ENCODE results near the gene RPS15. TPM values are rescaled to one million over a fixed set of nuclear protein-coding genes. Genes with fewer than 3 reads are reported as not detected.
A peak's percentile ranks its signal among the peaks of the same experiment; 100 is the strongest.
"Not testable (repeated sequence)": the region's sequence is repeated elsewhere in the genome, so short reads cannot be mapped to it uniquely, and the experiment has no call there.

RPS15 gene
- total RNA-seq, 1 experiment from 2014 or later: 1,442 TPM

GRCh38 chr19:1473085-1473851 lies 35.1 kb downstream of the RPS15 start:
- Histone ChIP-seq H3K9me3 (replicated peaks) (peaks cover 4% of the 10 kb centered on the region; the same call in 1 of the 2 replicates), H3K36me3 (peaks cover 28% of the 10 kb centered on the region), H3K4me3 (no peak overlapping the region), H3K27me3 (replicated peaks) (peaks cover 45% of the 10 kb centered on the region), H3K27ac (no peak overlapping the region), H3K4me1 (replicated peaks) (peaks cover 35% of the 10 kb centered on the region)
- no peak for DNase-seq (ENCODE audit: low read depth in 1 of 2, low spot score in 2 of 2)

DNA sequence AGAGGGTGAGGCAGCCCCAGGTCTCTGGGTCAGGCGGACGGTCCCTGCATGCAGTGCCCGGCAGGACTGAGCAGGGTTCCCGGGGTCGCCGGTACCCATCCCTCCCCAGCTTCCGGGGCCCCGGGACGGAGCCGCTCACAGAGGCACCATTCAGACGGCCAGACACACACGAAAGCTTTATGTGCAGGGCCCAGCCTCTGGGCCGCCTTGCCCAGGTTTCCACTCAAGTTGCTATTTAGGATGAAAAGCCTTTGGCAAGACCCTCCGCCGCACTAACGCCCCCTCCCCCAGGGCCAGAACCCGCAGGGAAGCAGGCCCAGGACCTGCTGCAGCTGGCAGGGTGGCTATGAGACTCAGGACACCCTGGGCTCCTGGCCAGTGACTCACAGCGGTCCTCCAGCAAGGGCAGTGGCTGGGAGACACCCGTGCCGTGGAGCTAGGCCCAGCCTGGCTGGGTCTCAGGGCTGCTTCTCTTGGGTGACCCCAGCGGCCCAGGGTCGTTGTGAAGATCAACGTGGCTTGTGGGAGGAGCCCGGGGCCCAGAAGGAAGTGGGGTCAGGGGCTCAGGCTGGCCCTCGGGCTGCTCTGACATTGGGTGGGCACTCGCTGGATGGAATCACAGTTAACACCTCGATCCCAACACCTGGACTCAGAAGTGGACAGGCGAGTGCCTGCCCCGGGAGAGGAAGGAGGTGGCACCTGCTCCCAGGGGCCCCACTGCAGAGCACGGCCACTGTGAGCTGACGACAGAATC lies 36.0 kb downstream of the RPS15 start:
- Histone ChIP-seq H3K4me1 (replicated peaks) (peaks cover 28% of the 10 kb centered on the region), H3K4me3 (no peak overlapping the region), H3K27ac (no peak overlapping the region), H3K27me3 (replicated peaks) (peaks cover 35% of the 10 kb centered on the region), H3K9me3 (replicated peaks) (peaks cover 4% of the 10 kb centered on the region; the same call in 1 of the 2 replicates), H3K36me3 (peaks cover 28% of the 10 kb centered on the region)
- DNase-seq (ENCODE audit: low read depth in 1 of 2, low spot score in 2 of 2): no peak

DNA sequence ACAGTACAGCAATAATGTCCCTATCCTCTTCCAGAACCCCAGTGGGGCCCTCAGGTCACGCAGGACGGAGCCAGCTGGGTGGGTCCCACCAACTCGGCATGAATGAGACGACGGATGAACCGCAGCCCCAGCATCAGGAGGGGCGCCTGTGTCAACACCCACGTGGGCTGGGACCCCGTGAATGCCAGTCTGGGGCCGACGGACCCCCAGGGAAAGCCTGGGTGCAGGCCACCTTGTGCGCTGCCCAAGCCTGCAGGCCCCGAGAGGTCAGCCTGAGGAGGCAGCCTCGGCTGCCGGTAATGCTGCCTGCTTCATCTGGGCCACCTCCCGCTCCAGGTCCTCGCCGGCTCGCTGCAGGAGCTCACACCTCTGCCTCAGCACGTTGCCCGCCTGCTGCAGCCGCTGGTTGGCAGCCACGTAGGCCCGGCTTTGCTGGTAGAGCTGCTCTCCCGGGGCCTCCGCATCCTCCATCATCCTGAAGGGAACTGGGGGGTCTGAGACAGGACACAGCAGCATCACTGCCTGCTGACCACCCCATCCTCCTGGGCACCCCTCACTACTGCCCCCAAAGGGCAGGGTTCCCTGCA lies 36.7 kb downstream of the RPS15 start:
- peaks cover 26% of the 10 kb centered on the region for H3K4me1 ChIP-seq (replicated peaks)
- H3K4me3 ChIP-seq: no peak overlapping the region
- peaks cover 31% of the 10 kb centered on the region for H3K27me3 ChIP-seq (replicated peaks)
- peaks cover 26% of the 10 kb centered on the region for H3K36me3 ChIP-seq
- peaks cover 4% of the 10 kb centered on the region; the same call in 1 of the 2 replicates for H3K9me3 ChIP-seq (replicated peaks)
- no peak overlapping the region for H3K27ac ChIP-seq
- DNase-seq (ENCODE audit: low read depth in 1 of 2, low spot score in 2 of 2): no peak

- no peak for DNase-seq (ENCODE audit: low read depth in 1 of 2, low spot score in 2 of 2)
- H3K27ac ChIP-seq: no peak overlapping the region
- peaks cover 21% of the 10 kb centered on the region for H3K27me3 ChIP-seq (replicated peaks)
- peaks cover 25% of the 10 kb centered on the region for H3K36me3 ChIP-seq
- peaks cover 16% of the 10 kb centered on the region for H3K4me1 ChIP-seq (replicated peaks)
- H3K4me3 ChIP-seq: no peak overlapping the region
- no peaks in the 10 kb centered on the region for H3K9me3 ChIP-seq (replicated peaks)
Measured at GRCh38 chr19:1475751-1476437, 37.7 kb downstream of the RPS15 start.

DNA sequence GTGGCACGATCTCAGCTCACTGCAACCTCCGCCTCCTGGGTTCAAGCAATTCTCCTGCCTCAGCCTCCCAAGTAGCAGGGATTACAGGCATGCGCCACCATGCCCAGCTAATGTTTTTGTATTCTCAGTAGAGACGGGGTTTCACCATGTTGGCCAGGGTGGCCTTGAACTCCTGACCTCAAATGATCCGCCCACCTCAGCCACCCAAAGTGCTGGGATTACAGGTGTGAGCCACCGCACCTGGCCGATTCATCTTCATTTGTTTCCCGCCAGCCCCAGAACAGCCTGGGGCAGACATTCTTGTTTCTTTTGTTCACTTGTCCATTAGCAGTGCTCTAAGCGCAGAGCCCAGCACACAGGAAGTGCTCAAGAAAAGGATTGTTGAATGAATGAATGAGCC lies 38.9 kb downstream of the RPS15 start:
- H3K27ac ChIP-seq; H3K9me3 ChIP-seq (replicated peaks); DNase-seq (ENCODE audit: low read depth in 1 of 2, low spot score in 2 of 2); H3K4me3 ChIP-seq; H3K27me3 ChIP-seq (replicated peaks): not testable (repeated sequence)
- H3K4me1 ChIP-seq (replicated peaks): peaks cover 12% of the 10 kb centered on the region
- H3K36me3 ChIP-seq: peaks cover 25% of the 10 kb centered on the region

DNA sequence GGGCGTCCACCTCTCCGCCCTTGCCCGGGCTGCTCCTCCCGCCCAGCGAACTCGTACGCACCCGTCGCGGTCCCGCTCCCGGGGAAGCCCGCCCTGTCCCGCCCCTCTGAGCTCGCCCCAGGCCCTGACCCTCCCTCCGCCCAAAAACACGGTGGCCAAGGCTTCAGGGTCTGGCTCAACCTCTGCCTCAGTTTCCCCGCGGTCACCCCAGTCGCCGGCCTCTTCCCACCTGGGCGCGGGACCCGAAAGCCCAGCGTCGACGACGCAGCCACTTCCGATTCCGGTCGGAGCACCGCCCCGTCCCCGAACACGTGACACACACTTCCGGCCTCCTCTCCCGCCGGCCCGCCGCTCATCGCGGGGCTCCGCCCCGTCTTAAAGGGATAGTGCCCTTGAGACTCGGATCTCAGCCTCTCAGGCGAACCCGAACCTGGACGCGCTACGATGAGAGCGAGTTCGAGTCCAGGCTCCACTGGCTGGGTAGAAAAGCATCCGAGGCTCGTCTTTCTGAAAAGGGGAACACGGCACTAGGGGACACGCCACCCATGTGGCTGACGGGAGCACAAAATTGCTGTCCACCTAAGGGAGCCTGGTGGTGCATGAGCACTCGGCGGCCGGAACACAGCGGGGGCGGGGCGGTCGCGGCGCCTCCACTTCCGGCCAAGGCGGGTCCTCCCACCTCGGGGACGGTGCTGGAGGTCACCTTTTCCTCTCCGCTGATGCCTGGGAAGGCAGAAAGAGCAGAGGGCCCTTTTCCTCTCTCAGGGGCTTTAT lies 40.9 kb downstream of the RPS15 start, which contains the start of gene C19orf25:
Gene C19orf25, minus strand, starts transcription at position 282 of the 774 bp plus-strand sequence. CDS start 312 bp downstream, outside the sequence.
- H3K9me3 ChIP-seq (replicated peaks): no peaks in the 10 kb centered on the region
- peak; percentile 96 for DNase-seq (ENCODE audit: low read depth in 1 of 2, low spot score in 2 of 2)
- peak within 1 kb of the TSS; percentile 33 for H3K27ac ChIP-seq
- peak within 1 kb of the TSS; percentile 55 for H3K4me3 ChIP-seq
- H3K4me1 ChIP-seq (replicated peaks): peaks cover 12% of the 10 kb centered on the region
- no peaks in the 10 kb centered on the region for H3K27me3 ChIP-seq (replicated peaks)
- peaks cover 25% of the 10 kb centered on the region for H3K36me3 ChIP-seq

GRCh38 chr19:1481224-1481892 lies 43.2 kb downstream of the RPS15 start:
- H3K4me3 ChIP-seq: no peak overlapping the region
- DNase-seq (ENCODE audit: low read depth in 1 of 2, low spot score in 2 of 2): no peak
- no peaks in the 10 kb centered on the region for H3K27me3 ChIP-seq (replicated peaks)
- H3K36me3 ChIP-seq: peaks cover 9% of the 10 kb centered on the region; the same call in 1 of the 2 replicates
- no peak overlapping the region for H3K27ac ChIP-seq
- peaks cover 12% of the 10 kb centered on the region for H3K4me1 ChIP-seq (replicated peaks)
- H3K9me3 ChIP-seq (replicated peaks): no peaks in the 10 kb centered on the region

DNA sequence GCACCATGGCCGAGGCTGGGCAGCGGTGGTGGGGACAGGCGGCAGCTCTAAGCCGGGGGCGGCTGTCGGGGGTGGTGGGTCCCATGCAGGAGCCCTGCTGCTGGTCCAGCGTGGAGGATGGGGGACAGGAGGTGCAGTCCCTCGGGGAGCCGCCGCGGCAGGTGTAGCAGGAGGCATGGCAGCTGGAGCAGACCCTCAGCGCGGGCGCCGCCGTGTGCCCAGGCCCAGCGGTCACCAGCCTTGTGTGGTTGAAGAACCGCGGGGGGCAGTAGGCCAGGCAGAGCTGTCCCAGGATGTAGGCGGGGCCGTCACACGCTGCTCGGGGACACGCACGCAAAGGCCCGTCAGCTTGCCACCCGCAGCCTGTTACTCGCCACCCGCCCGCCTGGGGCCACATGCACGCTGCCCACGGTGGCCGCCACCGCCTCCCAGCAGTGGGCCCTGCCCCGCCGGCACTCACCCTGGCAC lies 43.7 kb downstream of the RPS15 start:
- Histone ChIP-seq H3K4me3 (no peak overlapping the region), H3K9me3 (replicated peaks) (no peaks in the 10 kb centered on the region), H3K36me3 (peaks cover 5% of the 10 kb centered on the region; the same call in 1 of the 2 replicates), H3K4me1 (replicated peaks) (peaks cover 12% of the 10 kb centered on the region), H3K27me3 (replicated peaks) (no peaks in the 10 kb centered on the region), H3K27ac (no peak overlapping the region)
- no peak for DNase-seq (ENCODE audit: low read depth in 1 of 2, low spot score in 2 of 2)

DNA sequence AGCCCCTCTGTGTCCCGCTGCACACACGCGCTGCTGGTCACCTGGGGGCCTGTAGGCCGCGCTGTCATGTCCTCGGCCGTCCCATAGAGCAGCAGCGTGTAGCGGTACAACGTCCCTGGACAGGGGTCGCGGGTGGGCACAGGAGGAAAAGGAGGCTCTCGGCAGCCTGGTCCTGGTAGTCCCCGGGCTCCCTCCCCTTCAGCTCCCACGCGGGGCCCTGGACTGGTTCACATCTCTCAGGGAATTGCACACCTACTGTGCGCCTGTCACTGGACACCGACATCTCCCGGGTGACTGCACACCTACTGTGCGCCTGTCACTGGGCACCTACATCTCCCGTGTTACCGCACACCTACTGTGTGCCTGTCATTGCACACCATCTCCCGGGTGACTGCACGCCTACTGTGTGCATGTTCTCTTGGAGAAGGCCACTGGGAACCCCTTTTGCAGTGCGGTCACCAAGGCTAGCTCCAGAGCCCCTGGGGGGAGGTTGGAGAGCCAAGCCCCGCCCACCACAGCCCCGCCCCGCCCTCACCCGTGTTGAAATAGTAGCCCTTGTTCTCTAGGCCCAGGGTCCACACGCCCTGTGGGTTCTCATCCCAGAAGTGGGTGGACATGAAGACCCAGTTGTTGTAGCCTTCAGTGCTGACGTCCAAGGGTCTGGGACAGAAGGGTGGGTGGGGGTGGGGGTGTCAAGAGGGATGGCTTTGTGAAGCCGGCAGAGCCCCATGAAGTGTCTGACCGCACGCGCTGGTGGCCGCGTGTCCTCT lies 44.4 kb downstream of the RPS15 start:
- Histone ChIP-seq H3K27me3 (replicated peaks) (no peaks in the 10 kb centered on the region), H3K27ac (no peak overlapping the region), H3K9me3 (replicated peaks) (no peaks in the 10 kb centered on the region), H3K4me3 (no peak overlapping the region), H3K36me3 (0 out of 2 replicates have a peak, but pooled peaks cover under 1% of the 10 kb centered on the region), H3K4me1 (replicated peaks) (peaks cover 12% of the 10 kb centered on the region)
- no peak for DNase-seq (ENCODE audit: low read depth in 1 of 2, low spot score in 2 of 2)

DNA sequence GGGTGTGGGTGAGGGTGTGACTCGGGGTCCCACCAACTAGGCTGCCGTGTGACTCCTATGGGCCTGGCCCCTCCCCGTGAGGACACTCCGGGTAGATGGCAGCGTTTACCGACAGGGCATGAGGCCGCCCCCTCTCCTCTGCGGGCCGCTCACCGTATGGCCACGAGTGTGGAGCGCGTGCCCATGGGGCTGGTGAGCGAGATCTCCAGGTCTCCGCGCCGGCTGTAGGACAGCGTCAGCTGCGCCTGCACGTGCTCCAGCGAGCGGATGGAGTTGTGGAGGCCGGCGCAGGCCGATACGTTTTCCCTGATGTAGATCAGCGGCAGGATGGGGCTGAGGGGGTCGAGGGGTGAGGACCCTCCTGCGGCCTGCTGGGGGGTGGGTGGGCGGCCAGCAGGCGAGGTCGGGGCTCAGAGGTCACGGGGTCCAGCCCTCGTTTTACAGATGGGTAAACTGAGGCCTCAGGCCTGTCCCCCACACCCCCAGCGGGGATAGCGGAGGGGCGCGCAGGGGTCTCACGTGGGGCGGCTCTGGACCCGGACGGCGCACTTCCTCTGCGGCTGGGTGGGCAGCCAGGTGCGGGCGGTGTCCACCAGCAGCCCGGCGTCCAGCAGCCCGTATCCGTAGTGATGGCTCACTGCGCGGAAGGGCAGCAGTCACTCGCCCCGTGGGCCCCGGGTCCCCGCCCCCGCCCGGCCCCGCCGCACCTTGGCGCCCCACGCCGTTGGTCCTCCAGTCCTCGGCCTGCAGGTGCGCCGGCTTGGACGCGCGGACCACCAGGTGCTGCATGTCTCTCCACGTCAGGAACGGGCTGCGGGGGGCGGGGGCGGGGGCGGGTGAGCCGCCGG lies 45.2 kb downstream of the RPS15 start:
- H3K27me3 ChIP-seq (replicated peaks): no peaks in the 10 kb centered on the region
- no peak overlapping the region for H3K4me3 ChIP-seq
- H3K9me3 ChIP-seq (replicated peaks): no peaks in the 10 kb centered on the region
- no peaks in the 10 kb centered on the region for H3K36me3 ChIP-seq
- peaks cover 6% of the 10 kb centered on the region for H3K4me1 ChIP-seq (replicated peaks)
- DNase-seq (ENCODE audit: low read depth in 1 of 2, low spot score in 2 of 2): no peak
- H3K27ac ChIP-seq: no peak overlapping the region

DNA sequence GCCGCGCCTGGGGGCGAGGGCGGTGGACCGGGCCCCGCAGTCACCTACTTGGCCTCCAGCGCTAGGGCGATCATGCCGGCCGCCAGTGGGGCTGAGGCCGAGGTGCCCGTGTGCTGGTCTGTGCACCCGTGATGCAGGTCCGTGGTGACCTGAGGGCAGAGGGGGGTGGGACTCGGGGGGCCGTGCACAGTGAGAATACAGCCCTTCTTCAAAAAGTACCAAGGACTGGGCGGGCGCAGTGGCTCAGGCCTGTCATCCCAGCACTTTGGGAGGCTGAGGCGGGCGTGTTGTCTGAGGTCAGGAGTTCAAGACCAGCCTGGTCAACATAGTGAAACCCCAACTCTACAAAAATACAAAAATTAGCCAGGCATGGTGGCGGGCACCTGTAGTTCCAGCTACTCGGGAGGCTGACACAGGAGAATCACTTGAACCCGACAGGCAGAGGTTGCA lies 45.8 kb downstream of the RPS15 start:
- no peaks in the 10 kb centered on the region for H3K27me3 ChIP-seq (replicated peaks)
- H3K4me3 ChIP-seq: no peak overlapping the region
- H3K9me3 ChIP-seq (replicated peaks): no peaks in the 10 kb centered on the region
- peaks cover 5% of the 10 kb centered on the region; the same call in 1 of the 2 replicates for H3K4me1 ChIP-seq (replicated peaks)
- DNase-seq (ENCODE audit: low read depth in 1 of 2, low spot score in 2 of 2): no peak
- no peak overlapping the region for H3K27ac ChIP-seq
- no peaks in the 10 kb centered on the region for H3K36me3 ChIP-seq
